ENCODE measurements around the gene MED27. TPM values are rescaled to one million over a fixed set of nuclear protein-coding genes. Genes with fewer than 3 reads are reported as not detected.

Gene MED27
- total and polyA plus RNA-seq, 2 of the 8 experiments (the other 6 are each of a cell fraction or from before 2014, with no cell fraction given): 29.9 to 56.5 TPM

DNA sequence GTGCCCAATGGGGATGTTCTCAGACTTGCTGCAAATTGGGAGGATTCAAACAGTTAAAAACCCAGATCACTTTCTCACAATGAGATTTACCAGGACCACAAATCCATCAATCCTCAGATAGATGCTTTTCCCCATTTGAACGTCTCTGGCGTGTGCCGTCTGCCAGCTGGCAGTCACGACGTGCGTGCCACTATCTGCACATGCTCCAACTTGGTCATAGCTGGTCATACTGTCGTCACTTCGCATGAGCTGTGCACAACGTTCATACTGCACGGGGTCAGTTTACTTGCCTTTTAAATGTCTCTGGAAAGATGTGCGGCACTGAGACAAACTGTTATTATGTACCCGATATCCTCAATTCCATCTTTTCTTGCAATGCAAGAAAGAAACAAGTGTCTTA, 221.5 kb downstream of the MED27 start:
- Histone ChIP-seq H3K4me3 (ENCODE audit: extremely low read depth in 1 of 4, insufficient read depth in 2 of 4, low read depth in 3 of 4, low read length in 4 of 4) (no peak overlapping the region), H2BK20ac (ENCODE audit: low read length) (no peak overlapping the region), H3K23ac (ENCODE audit: insufficient read length) (no peak overlapping the region), H2AK5ac (ENCODE audit: low read depth, low read length) (no peak overlapping the region), H2BK5ac (ENCODE audit: low read depth, low read length) (no peak overlapping the region), H4K8ac (ENCODE audit: extremely low read depth, insufficient read depth, low read length) (no peak overlapping the region), H3K56ac (replicated peaks; ENCODE audit: insufficient read length, low read depth, low read length) (no peak overlapping the region), H4K20me1 (replicated peaks in 1 of 2; ENCODE audit: control insufficient read depth in 1 of 2, insufficient read depth in 2 of 2, low read length in 2 of 2) (no peaks in the 10 kb centered on the region), H2BK15ac (ENCODE audit: low read length) (no peak overlapping the region), H4K91ac (replicated peaks; ENCODE audit: insufficient read length, low read length) (no peak overlapping the region), H4K5ac (ENCODE audit: insufficient read length, low read depth, low read length) (no peak overlapping the region), H3K14ac (ENCODE audit: insufficient read length) (no peak overlapping the region), H3K23me2 (ENCODE audit: low read depth, low read length) (no peaks in the 10 kb centered on the region), H3K36me3 (ENCODE audit: control insufficient read depth in 2 of 4, insufficient read depth in 4 of 4, low read length in 3 of 4) (peaks cover 0 to 3% (median 0%) of the 10 kb centered on the region in 4 experiments; a peak in 1 of 8 replicates), H2AFZ (ENCODE audit: low read length) (no peak overlapping the region), H3K4me1 (replicated peaks in 1 of 4; ENCODE audit: control insufficient read depth in 3 of 4, insufficient read depth in 4 of 4, low read length in 3 of 4) (peaks cover 0 to 10% (median 6%) of the 10 kb centered on the region in 4 experiments; a peak in 3 of 7 replicates), H2BK120ac (replicated peaks; ENCODE audit: low read depth, low read length) (no peak overlapping the region), H3K27me3 (replicated peaks in 1 of 4; ENCODE audit: control insufficient read depth in 3 of 4, extremely low read depth in 1 of 4, insufficient read depth in 3 of 4, low read length in 3 of 4) (no peaks in the 10 kb centered on the region), H3K27ac (ENCODE audit: low read depth, low read length) (no peak overlapping the region), H3K9ac (replicated peaks in 1 of 4; ENCODE audit: extremely low read depth in 1 of 4, low read depth in 3 of 4, low read length in 3 of 4) (no peak overlapping the region), H3K9me3 (ENCODE audit: insufficient read depth in 2 of 2, low read depth in 1 of 2, low read length in 1 of 2) (no peaks in the 10 kb centered on the region), H2BK12ac (ENCODE audit: low read depth, low read length) (no peak overlapping the region), H3K79me1 (ENCODE audit: low read depth, low read length) (no peaks in the 10 kb centered on the region), H3K79me2 (ENCODE audit: control insufficient read depth in 1 of 2, insufficient read depth in 2 of 2, low read length in 2 of 2) (no peaks in the 10 kb centered on the region), H3K18ac (ENCODE audit: extremely low read depth, low read length) (no peak overlapping the region), H3K4ac (replicated peaks; ENCODE audit: insufficient read length, low read depth, low read length) (no peak overlapping the region), H3K4me2 (ENCODE audit: insufficient read depth in 1 of 2, low read depth in 2 of 2, low read length in 2 of 2) (no peak overlapping the region)
- CTCF ChIA-PET (ENCODE audit: partially characterized antibody): interaction anchor here (1.2 kb wide), 1 partner anchor 15 kb away, joined by 3 read pairs; no protein-coding TSS in a partner anchor
- WGBS, 2 experiments (ENCODE audit: extremely low coverage in 1 of 2, insufficient coverage in 1 of 2, insufficient read length in 1 of 2, insufficient replicate concordance in 2 of 2, low coverage in 1 of 2, low lambda C conversion rate in 2 of 2, missing lambda C conversion rate in 1 of 2): 97% methylated on average over 12 of the region's 12 CpGs; no CpG with 5 or more reads in 1 of the 2 experiments
- no peak for FAIRE-seq
- POLR2A ChIA-PET (ENCODE audit: partially characterized antibody): no interaction called here
- no peak for DNase-seq (ENCODE audit: low read depth in 1 of 2, low spot score in 2 of 2)
- TF ChIP-seq NRF1 (IDR thresholded peaks at IDR 0.05; ENCODE audit: low read depth, low read length) (no peak), CBX8 (IDR thresholded peaks at IDR 0.05; ENCODE audit: borderline replicate concordance, low read depth, low read length) (no peak), CTBP2 (IDR thresholded peaks at IDR 0.05; ENCODE audit: borderline replicate concordance, insufficient read depth, insufficient read length, low read length) (no peak), HDAC2 (IDR thresholded peaks at IDR 0.05; ENCODE audit: borderline replicate concordance in 1 of 2, low read depth in 2 of 2, low read length in 2 of 2) (no peak), TAF7 (optimal IDR thresholded peaks at IDR 0.05; ENCODE audit: borderline replicate concordance, low read depth, low read length) (no peak), ZNF274 (IDR thresholded peaks at IDR 0.05; ENCODE audit: borderline replicate concordance, extremely low read depth, low read length) (no peak), NANOG (IDR thresholded peaks at IDR 0.05; ENCODE audit: insufficient read depth, low read depth, low read length, poor library complexity, severe bottlenecking) (no peak), SIRT6 (IDR thresholded peaks at IDR 0.05; ENCODE audit: low read length) (no peak), GTF2F1 (IDR thresholded peaks at IDR 0.05; ENCODE audit: borderline replicate concordance, low read depth, low read length) (no peak), RBBP5 (IDR thresholded peaks at IDR 0.05; ENCODE audit: borderline replicate concordance, low read depth, low read length) (no peak), GABPA (IDR thresholded peaks at IDR 0.05; ENCODE audit: borderline replicate concordance, insufficient read depth, low read length) (no peak), SP4 (IDR thresholded peaks at IDR 0.05; ENCODE audit: low read length) (no peak)
- TF ChIP-seq, protein P1, sequence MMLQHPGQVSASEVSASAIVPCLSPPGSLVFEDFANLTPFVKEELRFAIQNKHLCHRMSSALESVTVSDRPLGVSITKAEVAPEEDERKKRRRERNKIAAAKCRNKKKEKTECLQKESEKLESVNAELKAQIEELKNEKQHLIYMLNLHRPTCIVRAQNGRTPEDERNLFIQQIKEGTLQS (IDR thresholded peaks at IDR 0.05; ENCODE audit: insufficient read depth, low read depth, low read length): no peak
